ENCODE data around the gene GRM1. TPM values are rescaled to one million over a fixed set of nuclear protein-coding genes. Genes with fewer than 3 reads are reported as not detected.

The GRM1 gene
- polyA plus RNA-seq, 3 donors = not detected

GRCh38 chr6:146316175-146316495 is 287.3 kb downstream of the GRM1 start:
- peaks cover 0 to 3% (median 2%) of the 10 kb centered on the region in 3 donors for H3K27me3 Mint-ChIP-seq (ENCODE audit: low read depth in 3 of 3)
- H3K27me3 ChIP-seq (ENCODE audit: control insufficient read depth in 2 of 2, insufficient read depth in 2 of 2, low read length in 2 of 2) = no peaks in the 10 kb centered on the region
- H3K9me3 Mint-ChIP-seq = peaks cover 0 to 7% (median 3%) of the 10 kb centered on the region in 7 donors
- no peak overlapping the region for H3K4me2 ChIP-seq (replicated peaks; ENCODE audit: extremely low read depth, low read length, poor library complexity, severe bottlenecking)
- no peaks in the 10 kb centered on the region for H3K79me2 ChIP-seq (ENCODE audit: insufficient read depth, low read length)
- intact Hi-C loops (cut with micrococcal nuclease) = no loop called here
- H3K4me1 Mint-ChIP-seq = no peaks in the 10 kb centered on the region
- H2AFZ ChIP-seq (ENCODE audit: insufficient read depth, low read depth, low read length, poor library complexity, severe bottlenecking) = no peak overlapping the region
- no peak for TF ChIP-seq CTCF (IDR thresholded peaks at IDR 0.05)
- no peaks in the 10 kb centered on the region for H3K36me3 ChIP-seq (replicated peaks in 1 of 2; ENCODE audit: control insufficient read depth in 1 of 2, insufficient read depth in 2 of 2, low read length in 2 of 2)
- no peak overlapping the region for H3K27ac ChIP-seq (ENCODE audit: low read depth in 1 of 2, low read length in 2 of 2)
- no peak overlapping the region for H3K4me3 ChIP-seq (replicated peaks in 1 of 3; ENCODE audit: low read depth in 2 of 3, low read length in 3 of 3)
- H3K4me3 Mint-ChIP-seq = no peak overlapping the region
- no peaks in the 10 kb centered on the region for H3K9me3 ChIP-seq (replicated peaks in 1 of 2; ENCODE audit: control insufficient read depth in 1 of 2, insufficient read depth in 1 of 2, low read length in 2 of 2)
- H3K9ac ChIP-seq (ENCODE audit: insufficient read depth, low read length, poor library complexity, severe bottlenecking) = no peak overlapping the region
- H3K36me3 Mint-ChIP-seq = no peaks in the 10 kb centered on the region
- 96% methylated on average over 4 of the region's 5 CpGs for WGBS (ENCODE audit: insufficient coverage)
- H3K4me1 ChIP-seq (ENCODE audit: control insufficient read depth in 1 of 2, insufficient read depth in 2 of 2, low read length in 2 of 2) = no peaks in the 10 kb centered on the region
- no peak for DNase-seq
- H3K27ac Mint-ChIP-seq = no peak overlapping the region
- no peaks in the 10 kb centered on the region for H4K20me1 ChIP-seq (ENCODE audit: insufficient read depth, low read length)

- H3K4me2 ChIP-seq (replicated peaks; ENCODE audit: extremely low read depth, low read length, poor library complexity, severe bottlenecking) = no peak overlapping the region
- H4K20me1 ChIP-seq (ENCODE audit: insufficient read depth, low read length) = no peaks in the 10 kb centered on the region
- DNase-seq = no peak
- TF ChIP-seq CTCF (IDR thresholded peaks at IDR 0.05) = no peak
- no peak overlapping the region for H3K27ac ChIP-seq (ENCODE audit: low read depth in 1 of 2, low read length in 2 of 2)
- intact Hi-C loops (cut with micrococcal nuclease) = no loop called here
- peaks cover 5% of the 10 kb centered on the region for H3K4me1 Mint-ChIP-seq
- no peak overlapping the region for H3K4me3 Mint-ChIP-seq
- no peak overlapping the region for H2AFZ ChIP-seq (ENCODE audit: insufficient read depth, low read depth, low read length, poor library complexity, severe bottlenecking)
- H3K36me3 Mint-ChIP-seq = no peaks in the 10 kb centered on the region
- no peaks in the 10 kb centered on the region for H3K79me2 ChIP-seq (ENCODE audit: insufficient read depth, low read length)
- H3K9ac ChIP-seq (ENCODE audit: insufficient read depth, low read length, poor library complexity, severe bottlenecking) = no peak overlapping the region
- peaks cover 0 to 3% (median 1%) of the 10 kb centered on the region in 7 donors for H3K9me3 Mint-ChIP-seq
- 39% methylated on average over 2 of the region's 3 CpGs for WGBS (ENCODE audit: insufficient coverage)
- H3K4me1 ChIP-seq (ENCODE audit: control insufficient read depth in 1 of 2, insufficient read depth in 2 of 2, low read length in 2 of 2) = no peaks in the 10 kb centered on the region
- H3K9me3 ChIP-seq (replicated peaks in 1 of 2; ENCODE audit: control insufficient read depth in 1 of 2, insufficient read depth in 1 of 2, low read length in 2 of 2) = no peaks in the 10 kb centered on the region
- H3K27me3 ChIP-seq (ENCODE audit: control insufficient read depth in 2 of 2, insufficient read depth in 2 of 2, low read length in 2 of 2) = no peaks in the 10 kb centered on the region
- H3K27ac Mint-ChIP-seq = no peak overlapping the region
- peaks cover 2 to 4% (median 3%) of the 10 kb centered on the region in 3 donors for H3K27me3 Mint-ChIP-seq (ENCODE audit: low read depth in 3 of 3)
- H3K36me3 ChIP-seq (replicated peaks in 1 of 2; ENCODE audit: control insufficient read depth in 1 of 2, insufficient read depth in 2 of 2, low read length in 2 of 2) = no peaks in the 10 kb centered on the region
- no peak overlapping the region for H3K4me3 ChIP-seq (replicated peaks in 1 of 3; ENCODE audit: low read depth in 2 of 3, low read length in 3 of 3)
Observed at GRCh38 chr6:146331013-146331412, 302.2 kb downstream of the GRM1 start.

All from CD14-positive monocyte (primary cell).